ENCODE measurements around the gene NEO1.
A peak's percentile ranks its signal among the peaks of the same experiment; 100 is the strongest.

NEO1 gene, protein sequence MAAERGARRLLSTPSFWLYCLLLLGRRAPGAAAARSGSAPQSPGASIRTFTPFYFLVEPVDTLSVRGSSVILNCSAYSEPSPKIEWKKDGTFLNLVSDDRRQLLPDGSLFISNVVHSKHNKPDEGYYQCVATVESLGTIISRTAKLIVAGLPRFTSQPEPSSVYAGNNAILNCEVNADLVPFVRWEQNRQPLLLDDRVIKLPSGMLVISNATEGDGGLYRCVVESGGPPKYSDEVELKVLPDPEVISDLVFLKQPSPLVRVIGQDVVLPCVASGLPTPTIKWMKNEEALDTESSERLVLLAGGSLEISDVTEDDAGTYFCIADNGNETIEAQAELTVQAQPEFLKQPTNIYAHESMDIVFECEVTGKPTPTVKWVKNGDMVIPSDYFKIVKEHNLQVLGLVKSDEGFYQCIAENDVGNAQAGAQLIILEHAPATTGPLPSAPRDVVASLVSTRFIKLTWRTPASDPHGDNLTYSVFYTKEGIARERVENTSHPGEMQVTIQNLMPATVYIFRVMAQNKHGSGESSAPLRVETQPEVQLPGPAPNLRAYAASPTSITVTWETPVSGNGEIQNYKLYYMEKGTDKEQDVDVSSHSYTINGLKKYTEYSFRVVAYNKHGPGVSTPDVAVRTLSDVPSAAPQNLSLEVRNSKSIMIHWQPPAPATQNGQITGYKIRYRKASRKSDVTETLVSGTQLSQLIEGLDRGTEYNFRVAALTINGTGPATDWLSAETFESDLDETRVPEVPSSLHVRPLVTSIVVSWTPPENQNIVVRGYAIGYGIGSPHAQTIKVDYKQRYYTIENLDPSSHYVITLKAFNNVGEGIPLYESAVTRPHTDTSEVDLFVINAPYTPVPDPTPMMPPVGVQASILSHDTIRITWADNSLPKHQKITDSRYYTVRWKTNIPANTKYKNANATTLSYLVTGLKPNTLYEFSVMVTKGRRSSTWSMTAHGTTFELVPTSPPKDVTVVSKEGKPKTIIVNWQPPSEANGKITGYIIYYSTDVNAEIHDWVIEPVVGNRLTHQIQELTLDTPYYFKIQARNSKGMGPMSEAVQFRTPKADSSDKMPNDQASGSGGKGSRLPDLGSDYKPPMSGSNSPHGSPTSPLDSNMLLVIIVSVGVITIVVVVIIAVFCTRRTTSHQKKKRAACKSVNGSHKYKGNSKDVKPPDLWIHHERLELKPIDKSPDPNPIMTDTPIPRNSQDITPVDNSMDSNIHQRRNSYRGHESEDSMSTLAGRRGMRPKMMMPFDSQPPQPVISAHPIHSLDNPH (N-terminal part only)

DNA sequence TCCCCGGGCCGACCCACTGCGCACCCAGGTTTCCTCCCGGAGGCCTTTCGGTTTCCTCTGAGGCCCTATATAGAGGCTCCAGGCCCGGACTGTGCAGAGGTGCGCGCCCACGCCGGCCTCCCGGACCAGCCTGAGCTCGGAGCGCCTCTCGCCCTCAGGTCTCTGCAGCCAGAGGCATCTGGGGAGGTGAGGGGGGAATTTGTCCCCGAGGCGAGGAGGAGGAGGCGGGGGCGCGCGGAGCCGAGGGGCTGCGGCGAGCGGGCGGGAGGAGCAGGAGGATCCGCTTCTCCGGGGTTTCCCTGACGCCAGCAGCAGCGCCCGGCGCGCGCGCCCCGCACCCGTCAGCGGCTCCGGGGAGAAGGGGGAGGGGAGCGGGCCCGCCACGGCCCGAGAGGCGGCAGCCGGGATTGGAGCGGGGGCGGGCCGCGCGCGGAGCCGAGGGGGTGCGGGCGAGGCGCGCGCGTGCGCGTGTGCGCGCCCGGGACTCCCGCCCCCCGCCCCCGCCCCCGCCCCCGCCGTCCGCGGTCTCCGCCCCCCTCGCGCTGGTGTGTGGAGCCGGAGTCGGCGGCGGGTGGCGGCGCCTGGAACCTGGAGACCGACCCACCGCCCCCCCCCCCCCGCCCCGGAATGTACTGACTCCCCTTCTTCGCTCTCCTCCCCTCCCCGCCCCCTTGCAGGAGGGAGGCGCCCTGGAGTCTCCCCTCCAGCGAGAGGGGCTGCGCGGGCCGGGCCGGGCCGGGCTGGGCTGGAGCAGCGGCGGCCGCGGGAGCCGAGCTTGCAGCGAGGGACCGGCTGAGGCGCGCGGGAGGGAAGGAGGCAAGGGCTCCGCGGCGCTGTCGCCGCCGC, at the start of gene NEO1:
Gene NEO1, plus strand, starts transcription at position 657 of the 846 bp plus-strand sequence. CDS start 213 bp downstream, outside the sequence.
- peak; percentile 75 for DNase-seq

DNA sequence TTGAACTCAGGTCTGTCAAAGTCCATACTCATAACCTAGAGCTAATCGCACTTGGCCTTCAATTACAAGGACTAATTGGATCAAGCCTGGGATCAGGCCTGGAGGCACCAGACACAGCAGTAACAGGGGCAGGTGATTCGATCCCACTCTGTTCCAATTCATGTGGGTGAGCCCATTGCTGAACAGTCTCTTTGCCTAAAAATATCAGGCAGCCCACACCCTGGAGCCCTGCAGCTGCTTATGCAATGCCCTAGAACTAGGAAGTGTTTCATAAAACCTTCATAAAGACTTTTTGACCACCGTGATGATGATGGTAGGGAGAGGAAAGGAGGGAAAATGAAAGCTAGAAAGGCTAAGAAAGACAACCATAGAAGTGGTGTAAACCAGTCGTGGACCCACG, 47.8 kb upstream of the NEO1 start:
- DNase-seq = no peak

DNA sequence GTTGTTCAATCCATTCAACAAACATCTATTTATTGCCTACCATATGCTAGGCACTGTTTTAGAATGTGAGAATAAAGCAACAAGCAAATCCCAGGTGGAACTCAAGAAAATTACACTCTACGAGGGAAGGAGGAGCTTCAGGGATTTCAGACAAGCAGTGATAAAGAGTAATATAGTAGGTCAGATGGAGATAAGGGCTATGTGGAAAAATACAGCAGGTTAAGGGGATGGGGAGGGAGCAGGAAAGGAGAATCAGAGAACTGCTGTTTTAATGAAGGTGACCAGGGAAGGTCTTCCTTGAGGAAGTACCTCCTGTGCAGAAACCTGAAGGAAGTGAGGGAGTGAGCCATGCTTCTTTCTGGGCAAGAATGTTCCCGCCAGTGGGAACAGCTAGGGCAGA, 47.2 kb upstream of the NEO1 start:
- no peak for DNase-seq

DNA sequence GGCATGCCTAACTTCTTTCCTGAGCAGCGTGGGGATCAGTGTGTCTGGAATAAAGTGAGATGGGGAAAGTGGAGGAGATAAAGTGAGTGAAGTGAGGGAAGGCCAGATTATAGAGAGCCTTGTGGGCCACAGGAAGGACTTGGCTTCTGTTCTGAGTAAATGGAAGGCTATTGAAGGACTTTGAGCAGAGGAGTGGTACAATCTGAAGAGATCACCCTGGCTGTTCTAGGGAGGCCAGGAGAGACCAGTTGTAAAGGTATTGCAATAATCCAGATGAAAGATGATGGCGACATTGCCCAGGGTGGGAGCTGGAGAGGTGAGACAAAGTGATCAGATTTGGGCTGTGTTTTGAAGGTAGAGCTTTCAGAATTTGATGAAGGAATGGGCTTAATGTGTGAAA, 46.8 kb upstream of the NEO1 start:
- DNase-seq = no peak

DNA sequence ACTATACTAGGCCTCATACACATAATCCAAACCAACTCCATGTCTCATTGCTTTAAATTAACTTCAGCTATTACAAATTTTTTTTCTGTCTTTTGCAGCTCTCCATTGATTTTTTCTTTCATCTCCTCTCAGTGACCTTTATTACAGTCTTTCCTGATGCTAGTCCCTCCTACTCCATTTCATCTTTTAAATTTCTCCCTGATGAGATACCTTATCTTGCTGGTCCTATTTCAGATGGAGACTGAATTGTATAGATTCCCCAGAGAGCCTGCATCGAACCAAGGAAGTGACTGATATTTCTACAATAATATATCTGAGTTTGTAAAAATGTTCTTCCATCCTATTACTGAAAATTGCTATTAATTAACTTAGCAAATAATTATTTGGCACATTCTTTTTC, 45.7 kb upstream of the NEO1 start:
- no peak for DNase-seq

DNA sequence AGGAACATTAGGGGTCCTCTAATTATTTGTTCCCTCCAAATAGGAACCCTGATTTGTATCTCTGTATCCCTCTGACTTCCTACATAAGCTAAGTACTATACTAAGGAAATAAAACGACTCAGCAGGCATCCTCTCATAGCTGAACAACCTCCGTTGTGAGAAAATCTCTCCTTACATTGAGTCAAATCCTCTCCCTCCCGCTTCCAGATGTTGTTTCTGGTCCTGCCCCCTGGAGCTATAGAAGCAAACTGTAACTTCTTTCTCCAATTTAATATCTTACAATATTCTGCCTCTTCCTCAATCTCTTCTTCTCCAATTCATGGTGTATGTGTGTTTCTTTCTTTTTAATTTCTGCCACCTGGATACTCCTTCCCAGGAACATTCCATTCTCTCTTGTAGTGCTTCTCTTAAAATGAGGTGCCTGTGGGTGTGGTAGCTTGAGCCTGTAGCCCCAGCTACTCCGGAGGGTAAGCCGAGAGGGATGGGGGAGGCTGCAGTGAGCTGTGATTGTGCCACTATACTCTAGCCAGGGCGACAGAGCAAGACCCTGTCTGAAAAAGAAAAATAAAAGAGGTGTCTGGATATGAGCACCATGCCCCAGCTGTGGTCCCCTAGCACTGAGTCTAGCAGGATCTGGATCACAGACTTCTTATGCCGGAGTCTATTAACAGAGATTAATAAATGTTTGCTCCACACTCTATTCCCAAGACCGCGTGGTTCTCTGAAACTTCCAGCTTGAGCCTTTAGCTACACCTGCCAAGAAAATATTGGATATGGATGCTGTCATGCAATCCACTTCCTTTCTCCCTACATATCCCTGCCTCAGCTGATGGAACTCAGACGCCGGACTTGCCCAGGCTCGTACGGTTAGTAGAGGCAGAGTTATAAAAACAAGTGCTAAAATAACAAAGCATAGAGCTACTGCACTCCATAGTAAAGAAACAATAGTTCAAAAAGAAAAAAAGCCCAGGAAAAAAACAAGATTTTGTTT, 42.9 kb upstream of the NEO1 start:
- no peak for DNase-seq

DNA sequence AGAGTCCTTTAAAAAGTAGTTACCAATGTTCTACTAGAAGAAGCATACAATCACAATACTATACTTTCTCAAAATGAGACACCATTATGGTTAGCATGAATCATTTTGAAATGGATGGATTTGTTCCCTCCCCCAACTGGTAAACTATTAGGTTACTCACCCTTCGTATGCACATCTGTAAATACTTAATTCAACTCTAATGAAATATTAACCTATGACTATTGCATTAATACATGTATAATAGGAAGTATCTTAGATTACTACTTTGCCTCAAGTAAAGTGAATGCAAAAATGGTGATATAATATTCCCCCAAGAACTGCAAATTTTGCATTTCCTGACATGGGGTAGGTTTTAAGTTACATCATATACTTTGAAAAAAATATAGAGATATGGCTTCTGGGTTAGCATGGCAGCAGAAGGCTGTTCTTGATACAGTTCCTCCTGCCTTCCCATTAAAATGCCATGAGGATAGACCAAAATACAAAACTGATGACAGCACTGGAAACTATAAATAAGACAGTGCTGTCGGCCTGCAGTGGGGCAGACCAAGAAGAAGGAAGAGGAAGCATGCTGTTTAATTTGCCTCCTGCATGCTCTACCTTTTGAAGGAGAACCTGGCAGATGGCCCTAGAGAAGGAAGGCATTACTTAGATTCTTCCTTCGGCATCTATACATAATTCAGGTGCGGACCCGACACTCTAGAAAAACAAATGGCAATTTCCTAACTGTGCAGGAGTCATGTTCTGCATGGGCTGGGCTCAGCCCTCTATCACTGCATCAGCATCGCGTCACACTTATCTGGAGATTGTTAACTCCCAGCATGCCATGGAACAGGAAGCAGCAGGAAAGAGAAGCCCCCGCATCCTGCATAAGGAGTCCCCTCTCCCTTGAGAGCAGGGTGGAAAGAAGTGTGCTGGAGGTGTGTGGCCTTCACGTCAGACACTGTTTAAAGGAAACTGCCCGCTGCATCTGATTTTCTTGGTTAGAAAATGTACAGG, 41.8 kb upstream of the NEO1 start:
- no peak for DNase-seq

DNA sequence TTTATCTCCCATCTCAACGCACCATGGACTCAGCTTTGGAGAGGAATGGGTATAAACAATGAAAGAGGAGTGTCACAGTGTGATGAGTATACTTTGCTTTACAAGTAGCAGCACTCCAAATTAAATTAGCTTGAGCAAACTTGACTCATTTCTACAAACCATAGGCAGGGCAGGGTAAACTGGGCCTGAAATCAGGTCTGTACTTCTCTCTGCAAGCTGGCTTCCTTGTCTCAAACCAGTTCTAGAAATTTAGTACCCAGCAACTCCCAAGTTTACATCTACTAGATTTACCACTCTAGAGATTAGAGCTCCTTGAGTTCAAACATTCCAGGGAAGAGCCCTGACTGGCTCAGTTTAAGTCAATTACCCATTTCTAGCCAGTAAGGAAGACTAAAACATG, 37.4 kb upstream of the NEO1 start:
- no peak for DNase-seq

DNA sequence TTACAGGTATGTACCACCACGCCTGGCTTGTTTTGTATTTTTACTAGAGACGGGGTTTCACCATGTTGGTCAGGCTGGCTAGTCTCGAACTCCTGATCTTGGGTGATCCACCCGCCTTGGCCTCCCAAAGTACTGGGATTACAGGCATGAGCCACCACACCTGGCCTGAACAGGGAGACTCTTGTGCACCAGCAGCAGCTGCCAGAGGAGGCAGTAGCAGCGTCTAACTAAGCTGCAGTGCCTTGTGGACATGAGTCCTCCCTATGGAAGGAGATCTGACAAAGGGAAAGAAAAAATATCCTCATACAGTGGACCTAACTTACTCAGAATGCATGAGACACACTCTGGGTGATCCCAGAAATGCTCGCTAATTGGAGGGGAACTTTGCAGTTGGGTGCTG, 36.8 kb upstream of the NEO1 start:
- DNase-seq = no peak

DNA sequence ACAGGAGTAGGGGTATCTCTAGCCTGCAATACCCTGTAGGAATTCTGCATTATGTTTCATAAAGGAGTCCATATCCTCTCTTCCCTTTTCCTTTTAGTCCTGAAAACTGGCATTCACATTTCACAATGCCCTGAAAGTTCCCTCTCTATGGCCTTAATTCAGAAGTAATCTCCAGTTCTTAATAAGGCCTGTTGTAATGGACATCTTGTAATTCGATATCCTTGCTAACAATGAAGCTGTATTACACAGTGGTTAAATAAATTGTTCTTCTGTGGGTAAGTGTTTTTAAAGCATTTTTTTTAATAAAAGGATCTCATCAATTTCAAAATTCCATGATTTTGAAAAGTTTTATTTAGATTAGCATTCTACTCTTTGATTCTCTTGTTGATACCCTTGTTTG, 34.3 kb upstream of the NEO1 start:
- DNase-seq = no peak

DNA sequence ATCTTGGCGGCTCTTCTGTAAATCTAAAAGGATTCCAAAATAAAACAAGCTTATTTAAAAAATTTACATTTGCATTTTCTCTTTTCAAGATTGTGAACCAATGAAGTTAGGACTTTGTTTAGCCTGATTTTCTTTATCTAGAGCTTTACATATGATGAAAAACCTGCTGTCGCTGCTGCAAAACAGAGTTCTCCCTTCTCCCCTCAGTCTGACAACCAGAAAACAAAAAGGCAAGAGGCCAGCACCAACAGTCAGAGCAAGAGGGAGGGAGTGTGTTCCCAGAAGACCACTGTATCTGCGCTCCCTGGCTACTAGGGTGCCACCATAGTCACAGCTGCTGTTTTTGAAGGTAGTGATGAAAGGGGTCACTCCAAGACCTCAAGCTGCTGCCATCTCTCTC, 33.1 kb upstream of the NEO1 start:
- no peak for DNase-seq

DNA sequence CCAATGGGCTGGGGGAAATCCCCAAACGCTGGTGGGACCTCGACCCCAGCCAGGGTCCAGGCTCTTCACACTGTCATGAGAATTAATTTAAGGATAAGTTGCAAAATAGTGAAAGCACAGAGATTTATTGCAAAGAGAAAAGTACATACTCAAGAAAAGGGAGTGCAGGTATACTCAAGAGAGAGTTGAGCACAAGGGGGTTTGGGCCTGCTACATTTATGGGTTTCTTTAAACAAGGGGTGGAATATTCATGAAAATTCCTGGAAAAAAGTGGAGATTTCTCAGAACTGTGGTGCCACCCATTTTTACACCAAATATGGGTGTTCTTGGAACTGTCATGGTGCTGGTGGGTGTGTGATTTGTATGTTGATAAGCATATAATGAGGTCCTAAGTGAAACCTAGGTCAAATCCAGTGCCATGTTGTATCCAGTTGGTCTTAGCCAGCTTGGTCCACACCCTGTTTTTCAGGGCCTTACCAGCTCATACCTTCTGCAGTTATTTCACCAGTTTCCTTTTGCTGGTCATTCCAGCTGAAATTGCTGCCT, 32.6 kb upstream of the NEO1 start:
- DNase-seq = no peak

DNA sequence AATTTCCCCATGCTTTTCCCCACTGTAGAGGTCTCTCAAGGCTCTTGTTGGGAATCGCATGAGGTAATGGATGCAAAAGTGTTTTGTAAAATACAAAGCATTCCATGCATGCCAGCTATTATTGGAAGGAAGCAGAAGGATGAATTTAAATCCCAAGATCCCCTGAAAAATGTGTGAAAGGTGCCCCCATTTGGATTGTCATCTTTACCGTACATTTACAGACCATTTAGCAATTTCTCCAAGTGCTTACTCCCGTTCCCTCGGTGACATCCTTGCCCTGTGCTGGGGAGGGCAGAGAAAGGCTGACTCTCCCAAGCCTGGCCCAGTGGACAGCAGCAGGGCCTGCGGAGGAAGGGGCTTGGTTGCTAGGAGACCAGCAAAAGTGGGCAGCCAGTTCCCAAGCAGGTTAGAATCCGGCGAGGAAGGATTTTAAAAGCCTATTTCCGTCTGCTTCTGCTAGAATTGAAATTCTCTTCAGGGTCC, 31.1 kb upstream of the NEO1 start:
- DNase-seq = no peak

DNA sequence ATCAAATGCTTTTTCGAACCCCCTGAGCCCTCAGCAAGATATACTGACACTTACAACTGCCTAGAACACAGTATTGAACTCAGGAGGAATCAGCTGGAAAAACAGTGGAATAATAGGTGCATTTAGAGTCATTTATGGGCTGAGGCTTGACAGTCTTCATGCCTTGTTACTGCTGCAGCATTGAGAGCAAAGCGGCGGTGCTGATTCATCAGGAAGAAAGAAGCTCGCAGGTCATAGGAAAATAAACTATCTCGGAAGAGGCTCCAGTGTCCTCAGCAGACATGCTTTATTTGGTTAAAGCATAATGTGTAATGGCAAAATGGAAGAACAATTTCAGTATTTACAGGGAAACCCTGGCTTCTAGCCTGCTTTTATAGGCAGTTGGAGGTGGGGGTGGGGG, 30.1 kb upstream of the NEO1 start:
- DNase-seq = no peak

DNA sequence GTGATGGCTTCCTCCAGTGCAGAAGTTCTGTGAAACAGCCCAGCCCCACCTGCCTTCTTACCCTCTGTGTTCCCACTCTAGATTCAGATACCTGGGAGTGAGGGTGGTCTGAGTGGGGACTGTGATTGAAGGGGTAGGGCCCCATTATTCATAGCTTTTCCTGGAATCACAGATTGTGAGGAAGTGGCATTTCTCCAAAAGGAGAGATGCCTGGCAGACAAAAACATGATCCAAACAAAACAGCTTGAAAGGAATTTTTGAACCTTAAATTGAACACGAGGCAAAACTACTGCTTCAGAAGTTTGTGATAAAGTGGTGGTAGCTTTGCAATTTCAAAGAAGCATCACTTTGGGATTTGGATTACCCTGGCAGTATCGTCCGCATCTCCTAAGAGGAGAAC, 29.2 kb upstream of the NEO1 start:
- DNase-seq = no peak

DNA sequence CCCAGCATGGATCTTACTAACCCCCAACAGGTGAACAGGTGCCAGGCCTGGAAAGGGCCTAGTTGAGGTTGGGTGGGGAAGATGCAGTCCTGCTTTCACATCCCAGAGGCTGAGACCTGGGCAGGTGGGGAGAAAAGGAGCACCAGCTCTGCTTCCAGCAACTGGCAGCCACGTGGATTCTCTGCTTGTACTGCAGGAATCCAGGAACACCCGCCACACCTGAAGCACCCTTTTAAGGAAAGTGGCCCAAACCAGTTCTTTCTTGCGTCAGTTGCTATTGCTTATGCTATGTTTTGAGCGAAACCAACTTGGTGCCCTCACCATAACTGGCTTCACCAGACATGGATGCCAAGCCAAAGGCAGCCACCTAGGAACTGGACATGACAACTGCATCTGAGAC, 28.1 kb upstream of the NEO1 start:
- DNase-seq = no peak

DNA sequence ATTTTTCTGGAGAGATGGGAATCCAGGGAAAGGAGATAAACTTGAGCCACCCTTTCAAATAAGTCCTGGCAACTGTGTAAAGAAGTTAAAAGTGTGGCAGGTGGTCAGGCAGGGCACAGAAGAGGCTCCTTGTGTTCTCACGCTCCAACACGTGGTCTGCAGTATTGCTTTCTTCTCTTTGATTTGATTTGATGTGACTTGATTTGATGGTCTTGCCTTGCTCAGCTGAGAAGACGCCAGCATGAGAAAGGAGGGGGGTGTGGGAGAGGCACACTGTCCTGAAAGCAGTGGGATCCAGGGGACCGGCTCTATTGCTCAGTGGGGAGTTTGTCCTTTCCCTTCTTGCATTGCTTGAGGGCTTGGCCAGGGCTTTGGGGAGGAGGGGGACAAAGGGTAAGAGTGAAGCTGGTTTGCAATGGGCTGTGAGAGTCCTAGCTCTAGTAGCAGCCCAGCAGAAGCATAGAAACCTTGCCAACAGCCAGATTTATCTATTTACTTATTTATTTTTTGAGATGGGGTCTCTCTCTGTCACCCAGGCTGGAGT, 25.7 kb upstream of the NEO1 start:
- no peak for DNase-seq

DNA sequence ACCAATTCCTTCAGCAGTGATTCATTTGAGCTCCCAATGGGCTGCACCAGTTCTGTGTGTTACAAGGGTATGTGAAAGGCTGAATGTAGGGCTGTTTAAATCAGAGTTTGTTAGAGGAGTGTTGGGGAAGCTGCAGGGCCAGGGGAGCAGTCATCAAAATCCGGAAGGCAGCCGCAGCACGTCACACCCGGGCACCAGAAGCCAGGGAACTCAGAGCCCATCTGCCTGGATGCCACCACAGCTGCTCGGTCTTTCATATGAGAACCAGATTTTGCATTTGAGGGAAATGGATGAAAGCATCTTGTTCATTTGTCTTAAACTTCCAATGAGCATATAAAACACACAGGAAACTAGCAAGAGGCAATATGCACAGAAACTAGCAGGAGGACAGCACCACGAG, 24.2 kb upstream of the NEO1 start:
- DNase-seq = no peak

DNA sequence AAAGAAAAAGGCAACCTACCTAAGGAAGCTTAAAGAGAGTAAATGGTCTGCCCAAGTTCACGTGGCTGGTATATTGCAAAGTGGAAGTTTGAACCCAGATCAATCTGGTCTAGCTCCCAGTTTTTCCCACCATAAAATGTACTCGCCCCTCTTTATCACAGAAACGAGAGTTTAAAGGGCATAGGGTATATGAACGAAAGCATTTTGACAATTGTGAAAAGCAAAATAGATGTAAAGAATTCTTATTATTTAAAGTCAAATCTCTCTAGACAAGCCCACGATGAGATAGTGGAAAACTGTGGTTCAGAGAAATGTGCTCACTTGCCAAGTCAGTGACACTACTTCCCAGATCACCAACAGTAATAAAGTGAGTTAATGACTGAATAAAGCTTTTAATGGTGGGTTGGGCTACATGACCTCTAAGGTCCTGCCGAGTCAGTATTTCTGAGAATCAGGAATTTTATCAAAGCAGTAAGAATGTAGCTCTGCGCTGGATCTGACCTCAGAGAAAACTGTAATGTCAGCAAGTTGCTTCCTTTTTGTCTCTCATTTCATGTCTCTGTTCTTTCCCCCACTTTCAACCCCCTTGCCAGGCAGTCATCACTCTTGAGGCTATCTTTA, 23.3 kb upstream of the NEO1 start:
- no peak for DNase-seq
